C4-2B (cell line): ENCODE results near the gene FRG1.

Experiments
- ZFX ChIP-seq: fragments of 450-650 bp; IDR thresholded peaks from 2 replicates; pipeline ENCODE4 v1.6.1; 2017
- TF ChIP-seq, protein P1 (sequence below): fragments of 450-650 bp; conservative IDR thresholded peaks from 2 replicates; pipeline ENCODE4 v1.5.1; 2017; ENCODE audit warnings: mild to moderate bottlenecking

DNA sequence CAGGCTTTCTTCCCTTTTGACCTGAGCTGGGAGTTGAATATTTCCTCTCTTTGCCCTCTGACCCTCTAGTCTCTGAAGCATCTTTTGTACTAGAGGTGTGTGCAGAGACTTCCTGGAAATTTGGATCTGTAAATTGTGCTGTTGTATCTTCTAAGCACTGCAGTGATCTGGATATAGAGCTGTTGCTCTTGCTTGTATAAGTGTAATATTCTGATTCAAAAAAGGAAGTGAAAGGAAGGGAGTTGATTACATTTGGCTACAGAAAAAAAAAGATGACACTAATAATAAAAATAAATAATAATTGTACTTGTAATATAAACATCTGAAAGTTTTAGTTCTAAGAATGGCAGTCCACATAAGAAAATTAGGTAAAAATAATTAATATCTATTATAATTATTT lies 33.0 kb downstream of the FRG1 start:
- TF ChIP-seq, protein P1, sequence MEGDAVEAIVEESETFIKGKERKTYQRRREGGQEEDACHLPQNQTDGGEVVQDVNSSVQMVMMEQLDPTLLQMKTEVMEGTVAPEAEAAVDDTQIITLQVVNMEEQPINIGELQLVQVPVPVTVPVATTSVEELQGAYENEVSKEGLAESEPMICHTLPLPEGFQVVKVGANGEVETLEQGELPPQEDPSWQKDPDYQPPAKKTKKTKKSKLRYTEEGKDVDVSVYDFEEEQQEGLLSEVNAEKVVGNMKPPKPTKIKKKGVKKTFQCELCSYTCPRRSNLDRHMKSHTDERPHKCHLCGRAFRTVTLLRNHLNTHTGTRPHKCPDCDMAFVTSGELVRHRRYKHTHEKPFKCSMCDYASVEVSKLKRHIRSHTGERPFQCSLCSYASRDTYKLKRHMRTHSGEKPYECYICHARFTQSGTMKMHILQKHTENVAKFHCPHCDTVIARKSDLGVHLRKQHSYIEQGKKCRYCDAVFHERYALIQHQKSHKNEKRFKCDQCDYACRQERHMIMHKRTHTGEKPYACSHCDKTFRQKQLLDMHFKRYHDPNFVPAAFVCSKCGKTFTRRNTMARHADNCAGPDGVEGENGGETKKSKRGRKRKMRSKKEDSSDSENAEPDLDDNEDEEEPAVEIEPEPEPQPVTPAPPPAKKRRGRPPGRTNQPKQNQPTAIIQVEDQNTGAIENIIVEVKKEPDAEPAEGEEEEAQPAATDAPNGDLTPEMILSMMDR = no peak
- TF ChIP-seq ZFX = no peak
